ENCODE measurements around the gene OR10H2.
"Not testable (repeated sequence)": the region's sequence is repeated elsewhere in the genome, so short reads cannot be mapped to it uniquely, and the experiment has no call there.

The OR10H2 gene

GRCh38 chr19:15737722-15738121, 9.9 kb downstream of the OR10H2 start, which contains the start of gene OR10H3:
TSS of gene OR10H3 (plus strand) at chr19:15737985. CDS start at chr19:15741393, 3,408 bp downstream.
- Histone ChIP-seq H3K27ac (no peak within 1 kb of the TSS), H3K27me3 (ENCODE audit: insufficient read depth, low read depth, severe bottlenecking) (peaks cover 43% of the 10 kb centered on the region), H3K36me3 (no peaks in the 10 kb centered on the region), H3K9me3 (ENCODE audit: severe bottlenecking) (no peaks in the 10 kb centered on the region), H3K4me3 (ENCODE audit: low read depth, low read length) (no peak within 1 kb of the TSS)
- DNase-seq, result no peak
- TF ChIP-seq CTCF (IDR thresholded peaks at IDR 0.05; ENCODE audit: low read depth, low read length), result no peak

- no peaks in the 10 kb centered on the region for H3K9me3 ChIP-seq (ENCODE audit: severe bottlenecking)
These were observed 13.0 kb downstream of the OR10H2 start for GRCh38 chr19:15740785-15741184.

GRCh38 chr19:15748239-15748638, 20.4 kb downstream of the OR10H2 start:
- TF ChIP-seq CTCF (IDR thresholded peaks at IDR 0.05; ENCODE audit: low read depth, low read length), result no peak
- no peaks in the 10 kb centered on the region for H3K9me3 ChIP-seq (ENCODE audit: severe bottlenecking)
- H3K36me3 ChIP-seq, result no peaks in the 10 kb centered on the region
- DNase-seq, result no peak
- H3K27ac ChIP-seq, result no peak overlapping the region
- peaks cover 57% of the 10 kb centered on the region for H3K27me3 ChIP-seq (ENCODE audit: insufficient read depth, low read depth, severe bottlenecking)
- H3K4me3 ChIP-seq (ENCODE audit: low read depth, low read length), result no peak overlapping the region

More at GRCh38 chr19:15740785-15741184, 13.0 kb downstream of the OR10H2 start:
- TF ChIP-seq CTCF (IDR thresholded peaks at IDR 0.05; ENCODE audit: low read depth, low read length), result no peak
- Histone ChIP-seq H3K27me3 (ENCODE audit: insufficient read depth, low read depth, severe bottlenecking) (peaks cover 57% of the 10 kb centered on the region), H3K27ac (no peak overlapping the region), H3K36me3 (no peaks in the 10 kb centered on the region), H3K4me3 (ENCODE audit: low read depth, low read length) (no peak overlapping the region)
- DNase-seq, result no peak

GRCh38 chr19:15758379-15758778, 30.6 kb downstream of the OR10H2 start:
- peaks cover 82% of the 10 kb centered on the region for H3K27me3 ChIP-seq (ENCODE audit: insufficient read depth, low read depth, severe bottlenecking)
- H3K4me3 ChIP-seq (ENCODE audit: low read depth, low read length), result no peak overlapping the region
- H3K27ac ChIP-seq, result no peak overlapping the region
- no peak for TF ChIP-seq CTCF (IDR thresholded peaks at IDR 0.05; ENCODE audit: low read depth, low read length)
- DNase-seq, result no peak
- H3K36me3 ChIP-seq, result no peaks in the 10 kb centered on the region
- H3K9me3 ChIP-seq (ENCODE audit: severe bottlenecking), result no peaks in the 10 kb centered on the region

- no peak overlapping the region for H3K27ac ChIP-seq
- peak; percentile 42 for TF ChIP-seq CTCF (IDR thresholded peaks at IDR 0.05; ENCODE audit: low read depth, low read length)
- H3K4me3 ChIP-seq (ENCODE audit: low read depth, low read length), result no peak overlapping the region
- H3K9me3 ChIP-seq (ENCODE audit: severe bottlenecking), result no peaks in the 10 kb centered on the region
- peaks cover 79% of the 10 kb centered on the region for H3K27me3 ChIP-seq (ENCODE audit: insufficient read depth, low read depth, severe bottlenecking)
- no peaks in the 10 kb centered on the region for H3K36me3 ChIP-seq
- DNase-seq, result no peak
These were observed 32.2 kb downstream of the OR10H2 start for GRCh38 chr19:15759962-15760565.

- no peak for TF ChIP-seq CTCF (IDR thresholded peaks at IDR 0.05; ENCODE audit: low read depth, low read length)
- Histone ChIP-seq H3K27ac (no peak overlapping the region), H3K27me3 (ENCODE audit: insufficient read depth, low read depth, severe bottlenecking) (peaks cover 60% of the 10 kb centered on the region), H3K4me3 (ENCODE audit: low read depth, low read length) (no peak overlapping the region), H3K36me3 (no peaks in the 10 kb centered on the region), H3K9me3 (ENCODE audit: severe bottlenecking) (no peaks in the 10 kb centered on the region)
- no peak for DNase-seq
These were observed 41.8 kb downstream of the OR10H2 start for GRCh38 chr19:15769586-15769985.

GRCh38 chr19:15774159-15774558, 46.3 kb downstream of the OR10H2 start:
- H3K36me3 ChIP-seq; H3K4me3 ChIP-seq (ENCODE audit: low read depth, low read length); H3K9me3 ChIP-seq (ENCODE audit: severe bottlenecking); H3K27ac ChIP-seq; DNase-seq: not testable (repeated sequence)
- H3K27me3 ChIP-seq (ENCODE audit: insufficient read depth, low read depth, severe bottlenecking), result peaks cover 44% of the 10 kb centered on the region

Measured in WERI-Rb-1 (cell line).